Pancreas (tissue), 10 donors: ENCODE measurements around the gene C12orf76. TPM values are rescaled to one million over a fixed set of nuclear protein-coding genes. Genes with fewer than 3 reads are reported as not detected.

Experiments
- ATAC-seq, 4 donors: fragments of 200-7000 bp; cut with Tn5 transposase; one replicate each; pipeline versions ENCODE4 v1.8.0 to v1.9.1; 2020; ENCODE audit warnings: mild to moderate bottlenecking in 4 of 4, moderate library complexity in 4 of 4
- DNase-seq, 6 donors: peaks; one replicate each; pipeline ENCODE4 v3.0.0-alpha.2; 2020
- FAIRE-seq: peaks from 2 replicates; lab custom pipeline; 2012; peaks lifted over from hg19 to GRCh38; lab: Jason Lieb, UNC
- H3K27ac ChIP-seq, 4 donors: fragments of 200-600 bp; sonication (generic); 1 replicate in 3 of 4; 2 replicates in 1 of 4; pipeline versions ENCODE4 v1.5.0 to v1.8.0; 2020
- H3K27me3 ChIP-seq, 4 donors: fragments of 200-600 bp; one replicate each; pipeline ENCODE4 v1.8.0; 2021
- H3K36me3 ChIP-seq, 3 donors: fragments of 200-600 bp; sonication (generic) in 1 of 3; one replicate each; pipeline versions ENCODE4 v1.5.0 to v1.8.0; 2020 to 2021
- H3K4me1 ChIP-seq, 3 donors: fragments of 200-600 bp; one replicate each; pipeline ENCODE4 v1.8.0; 2021
- H3K4me3 ChIP-seq, 4 donors: fragments of 200-600 bp; sonication (generic) in 2 of 4; one replicate each; pipeline versions ENCODE4 v1.5.0 to v1.8.0; 2020 to 2021
- H3K9me3 ChIP-seq, 4 donors: fragments of 200-600 bp; one replicate each; pipeline ENCODE4 v1.8.0; 2021
- WGBS, 2 donors: extraction: QIAGEN DNeasy Blood & Tissue Kit; methylation state at CpG; one replicate each; pipeline ENCODE4 v1.1.7; 2013; 5-methylcytosine and 5-hydroxymethylcytosine counted together
- intact Hi-C, 3 donors: fragments of 100-400 bp; cut with DNase I; formaldehyde crosslinking; loops; one replicate each; pipeline versions ENCODE4 v1.11.1 to v1.14.2; 2022
- polyA plus RNA-seq, 2 donors: library from polyadenylated mRNA; stranded (reverse); fragments of 200-250 nt; gene quantifications; one replicate each; pipeline ENCODE4 v1.2.3, GENCODE V29; 2013
- total RNA-seq, 6 donors: library from RNA; stranded (reverse); fragmentation: NEBNext Ultra II Directional in 4 of 6; extraction: Animal tissue kit (Norgen Biotek cat#: 25700) in 4 of 6; gene quantifications; one replicate each; pipeline versions ENCODE4 v1.2.1 to v1.2.4, GENCODE V29; 2021 to 2023
- TF ChIP-seq, protein P1 (sequence below), 4 donors: fragments of 200-600 bp; sonication (generic) in 3 of 4; IDR thresholded peaks; one replicate each; pipeline versions ENCODE4 v1.5.0 to v1.8.0; 2021; ENCODE audit warnings: antibody characterized with exemption in 4 of 4
- donor health status: healthy with polysubstance abuse.
- donor health status: DM: no; HTN: no; CAD: no; lungs with moderate emphysema.
- donor health status: DM: no; HTN: no; CAD: no.
- donor health status: control.
- donor health status: control.
- donor health status: Bipolar disorder and iron deficiency.
- donor health status: DM: yes; HTN: yes; CAD: no.
- donor health status: DM: no; HTN: no; CAD: no.
- donor health status: DM: no; HTN: no; CAD: no.
- donor health status: DM: yes; HTN: yes; CAD: no.

C12orf76 gene
- total and polyA plus RNA-seq, 8 donors = 4.3 to 17.0 (median 6.1) TPM

GRCh38 chr12:110042264-110042663 lies 6.1 kb downstream of the C12orf76 start:
- H3K27me3 ChIP-seq = no peaks in the 10 kb centered on the region
- 79 to 90% methylated on average over 3 of the region's 3 CpGs for WGBS, 2 donors
- H3K27ac ChIP-seq = no peak overlapping the region
- peaks cover 0 to 5% (median 5%) of the 10 kb centered on the region in 3 donors for H3K36me3 ChIP-seq
- no peak for FAIRE-seq
- H3K4me1 ChIP-seq = peaks cover 9 to 30% (median 16%) of the 10 kb centered on the region in 3 donors
- intact Hi-C loops = no loop called here
- TF ChIP-seq, protein P1, sequence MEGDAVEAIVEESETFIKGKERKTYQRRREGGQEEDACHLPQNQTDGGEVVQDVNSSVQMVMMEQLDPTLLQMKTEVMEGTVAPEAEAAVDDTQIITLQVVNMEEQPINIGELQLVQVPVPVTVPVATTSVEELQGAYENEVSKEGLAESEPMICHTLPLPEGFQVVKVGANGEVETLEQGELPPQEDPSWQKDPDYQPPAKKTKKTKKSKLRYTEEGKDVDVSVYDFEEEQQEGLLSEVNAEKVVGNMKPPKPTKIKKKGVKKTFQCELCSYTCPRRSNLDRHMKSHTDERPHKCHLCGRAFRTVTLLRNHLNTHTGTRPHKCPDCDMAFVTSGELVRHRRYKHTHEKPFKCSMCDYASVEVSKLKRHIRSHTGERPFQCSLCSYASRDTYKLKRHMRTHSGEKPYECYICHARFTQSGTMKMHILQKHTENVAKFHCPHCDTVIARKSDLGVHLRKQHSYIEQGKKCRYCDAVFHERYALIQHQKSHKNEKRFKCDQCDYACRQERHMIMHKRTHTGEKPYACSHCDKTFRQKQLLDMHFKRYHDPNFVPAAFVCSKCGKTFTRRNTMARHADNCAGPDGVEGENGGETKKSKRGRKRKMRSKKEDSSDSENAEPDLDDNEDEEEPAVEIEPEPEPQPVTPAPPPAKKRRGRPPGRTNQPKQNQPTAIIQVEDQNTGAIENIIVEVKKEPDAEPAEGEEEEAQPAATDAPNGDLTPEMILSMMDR (IDR thresholded peaks at IDR 0.05) = no peak
- H3K4me3 ChIP-seq = no peak overlapping the region
- H3K9me3 ChIP-seq = no peaks in the 10 kb centered on the region
- DNase-seq = no peak
- peak in 2 of 4 donors; percentile 56 to 69 for ATAC-seq

- WGBS, 2 donors = 30 to 39% methylated on average over 5 of the region's 5 CpGs
- H3K4me3 ChIP-seq = no peak overlapping the region
- intact Hi-C loops = no loop called here
- no peaks in the 10 kb centered on the region for H3K9me3 ChIP-seq
- FAIRE-seq (no peak), ATAC-seq (peak; percentile 79 to 87 (median 83)), DNase-seq (peak in 2 of 6 donors; percentile 27 to 60)
- peaks cover 9 to 30% (median 16%) of the 10 kb centered on the region in 3 donors for H3K4me1 ChIP-seq
- TF ChIP-seq, protein P1 (IDR thresholded peaks at IDR 0.05) = no peak
- H3K27me3 ChIP-seq = no peaks in the 10 kb centered on the region
- peaks cover 0 to 9% (median 6%) of the 10 kb centered on the region in 3 donors for H3K36me3 ChIP-seq
- peak overlapping the region; percentile 40 to 82 (median 70) for H3K27ac ChIP-seq
These were observed 9.1 kb downstream of the C12orf76 start for GRCh38 chr12:110039085-110039807.

- no peak for FAIRE-seq
- 17 to 23% methylated on average over 5 of the region's 5 CpGs for WGBS, 2 donors
- Histone ChIP-seq H3K27ac (peak overlapping the region; percentile 29 to 82 (median 70)), H3K36me3 (peaks cover 0 to 14% (median 10%) of the 10 kb centered on the region in 3 donors), H3K27me3 (no peaks in the 10 kb centered on the region), H3K9me3 (no peaks in the 10 kb centered on the region), H3K4me1 (peaks cover 9 to 30% (median 16%) of the 10 kb centered on the region in 3 donors), H3K4me3 (no peak overlapping the region)
- intact Hi-C loops = no loop called here
- no peak for DNase-seq
- TF ChIP-seq, protein P1 (IDR thresholded peaks at IDR 0.05) = no peak
- peak; percentile 1 to 29 (median 12) for ATAC-seq
These were observed 9.6 kb downstream of the C12orf76 start for GRCh38 chr12:110038741-110039084.

GRCh38 chr12:110037315-110037714 lies 11.0 kb downstream of the C12orf76 start:
- H3K4me3 ChIP-seq = no peak overlapping the region
- H3K27me3 ChIP-seq = no peaks in the 10 kb centered on the region
- TF ChIP-seq, protein P1 (IDR thresholded peaks at IDR 0.05) = no peak
- no peak overlapping the region for H3K27ac ChIP-seq
- FAIRE-seq (no peak), ATAC-seq (no peak), DNase-seq (no peak)
- WGBS, 2 donors = 88 to 91% methylated on average over 5 of the region's 5 CpGs
- peaks cover 0 to 15% (median 10%) of the 10 kb centered on the region in 3 donors for H3K36me3 ChIP-seq
- H3K9me3 ChIP-seq = no peaks in the 10 kb centered on the region
- H3K4me1 ChIP-seq = peaks cover 9 to 22% (median 16%) of the 10 kb centered on the region in 3 donors
- intact Hi-C loops = no loop called here
